Brain pericyte (primary cell): Measurements from ENCODE around the gene ZNF215.
A peak's percentile ranks its signal among the peaks of the same experiment; 100 is the strongest.
"Not testable (repeated sequence)": the region's sequence is repeated elsewhere in the genome, so short reads cannot be mapped to it uniquely, and the experiment has no call there.

Experiments used
- DNase-seq: peaks from one replicate; pipeline ENCODE4 v3.0.0-alpha.2; 2012; ENCODE audit warnings: low read depth, low spot score

The ZNF215 gene

DNA sequence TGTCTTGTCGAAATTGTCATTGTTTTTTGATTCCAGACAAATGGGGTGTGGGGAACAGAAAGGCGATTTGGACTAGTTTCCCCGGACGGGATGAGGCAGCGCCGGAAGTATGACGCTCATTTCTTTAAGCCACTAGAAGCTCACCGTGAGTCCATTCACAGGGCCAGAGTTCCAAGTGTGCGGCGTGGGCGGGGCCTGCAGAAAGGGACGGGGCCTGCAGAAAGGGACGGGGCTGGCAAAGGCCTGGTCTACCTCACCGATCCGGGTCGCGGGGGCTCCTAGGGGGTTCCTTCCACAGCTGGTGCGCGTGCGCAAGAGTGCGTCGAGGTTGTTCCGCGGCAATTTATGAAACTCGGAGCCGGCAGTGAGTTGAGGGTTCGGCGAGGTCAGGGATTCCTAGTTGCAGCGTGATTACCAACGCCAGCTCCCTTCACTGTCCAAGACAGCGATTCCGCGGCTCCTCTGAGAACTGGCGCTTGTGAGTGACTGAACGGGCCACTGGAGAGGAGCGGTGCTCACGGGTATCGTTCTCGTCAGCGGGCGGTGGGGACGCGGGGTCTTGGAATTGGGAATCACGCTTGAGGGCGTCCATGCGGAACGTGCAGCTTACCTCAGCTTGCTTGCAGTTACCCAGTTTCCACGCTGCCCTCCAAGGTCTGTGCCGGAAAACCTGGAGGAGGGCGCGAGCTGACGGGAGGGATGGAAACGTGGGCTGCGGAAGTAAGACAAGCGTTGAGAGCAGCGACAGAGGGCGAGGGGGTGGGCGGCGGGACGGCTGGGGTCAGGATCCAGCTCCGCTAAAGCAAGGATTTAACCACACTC, at the start of gene ZNF215:
Gene ZNF215, plus strand, starts transcription at position 219 of the 822 bp plus-strand sequence. CDS start 5,847 bp downstream, outside the sequence.
- DNase-seq: peak; percentile 10

GRCh38 chr11:6876914-6877313, 49.3 kb upstream of the ZNF215 start:
- no peak for DNase-seq

GRCh38 chr11:6882751-6883150, 43.5 kb upstream of the ZNF215 start:
- no peak for DNase-seq

GRCh38 chr11:6887711-6888110, 38.5 kb upstream of the ZNF215 start:
- DNase-seq: not testable (repeated sequence)

DNA sequence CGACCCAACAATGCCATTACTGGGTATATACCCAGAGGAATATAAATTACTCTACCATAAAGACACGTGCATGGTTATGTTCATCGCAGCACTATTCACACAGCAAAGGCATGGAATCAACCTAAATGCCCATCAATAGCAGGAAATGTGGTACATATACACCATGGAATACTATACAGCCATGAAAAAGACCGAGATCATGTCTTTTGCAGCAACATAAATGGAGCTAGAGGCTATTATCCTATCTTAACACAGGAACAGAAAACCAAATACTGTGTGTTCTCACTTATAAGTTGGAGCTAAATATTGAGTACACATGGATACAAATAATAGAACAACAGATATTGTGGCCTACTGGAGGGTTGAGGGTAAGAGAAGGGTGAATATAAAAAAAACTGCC, 37.4 kb upstream of the ZNF215 start:
- no peak for DNase-seq

GRCh38 chr11:6889835-6890234, 36.4 kb upstream of the ZNF215 start:
- no peak for DNase-seq

- DNase-seq: no peak
Observed at GRCh38 chr11:6892400-6892799, 33.8 kb upstream of the ZNF215 start, which contains the start of gene OR2D2. Gene OR2D2, minus strand, starts transcription at chr11:6892500. Its CDS starts 0 bp downstream, at chr11:6892500.

DNA sequence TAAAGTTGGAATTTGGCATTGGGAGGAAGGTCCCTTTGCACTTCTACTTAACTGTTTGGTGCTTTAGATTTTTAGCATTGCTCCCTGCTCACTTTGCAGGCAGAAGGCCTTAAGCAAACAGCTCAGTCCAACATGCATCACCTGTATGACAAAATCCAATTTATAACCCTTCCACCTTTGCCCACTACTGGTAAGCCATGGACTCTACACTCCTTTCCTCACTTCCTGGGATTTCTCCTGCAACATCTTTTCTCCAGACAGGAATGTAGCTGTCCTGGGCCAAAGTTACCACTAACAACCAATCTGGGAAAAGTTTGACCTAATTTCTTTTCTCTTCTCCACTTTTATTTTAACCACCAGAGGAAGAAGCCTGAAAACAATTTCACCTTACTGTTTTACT, 32.1 kb upstream of the ZNF215 start:
- DNase-seq: no peak

DNA sequence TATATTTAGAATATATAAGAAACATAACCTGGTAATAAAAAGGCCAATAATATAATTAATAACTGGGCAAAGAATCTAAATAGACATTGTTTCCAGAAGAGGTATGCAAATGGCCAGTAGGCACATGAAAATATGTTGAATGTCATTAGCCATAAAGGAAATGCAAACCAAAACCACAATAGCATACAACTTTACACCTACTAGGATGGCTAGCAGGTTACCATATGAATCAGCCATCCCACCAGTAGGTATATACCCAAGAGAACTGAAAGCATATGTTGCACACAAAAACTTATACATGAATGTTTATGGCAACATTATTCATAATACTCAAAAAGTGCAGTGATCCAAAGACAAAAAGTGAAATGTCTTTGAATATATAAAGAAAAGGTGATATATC, 31.2 kb upstream of the ZNF215 start:
- no peak for DNase-seq

- no peak for DNase-seq
Observed at GRCh38 chr11:6898911-6899310, 27.3 kb upstream of the ZNF215 start.

DNA sequence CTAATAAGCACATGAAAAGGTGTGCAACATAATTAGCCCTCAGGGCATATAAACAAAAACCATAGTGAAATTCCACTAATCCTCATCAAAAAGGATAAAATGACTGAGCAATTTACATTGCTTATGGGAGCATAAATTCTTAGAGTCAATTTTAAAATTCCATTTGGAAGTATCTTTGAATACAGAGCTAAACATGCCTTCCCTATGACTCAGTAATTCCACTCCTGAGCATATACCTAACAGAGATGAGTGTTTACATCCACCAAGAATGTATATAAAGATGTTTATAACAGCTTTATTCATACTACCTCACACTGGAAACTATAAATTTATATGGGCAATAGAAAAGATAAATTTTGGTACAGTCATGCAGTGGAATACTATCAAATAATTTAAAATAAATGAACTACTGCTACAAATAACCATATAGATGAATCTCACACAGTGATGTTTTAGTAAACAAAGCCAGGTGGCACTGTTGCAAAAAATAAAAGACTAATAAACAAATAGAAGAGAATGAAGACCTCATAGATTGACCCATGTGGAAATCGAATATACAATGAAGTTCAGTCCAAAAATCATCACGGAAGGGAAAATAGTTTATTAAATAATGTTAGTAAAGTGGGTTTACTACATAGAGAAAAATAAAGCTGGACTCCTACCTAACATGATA, 25.8 kb upstream of the ZNF215 start:
- no peak for DNase-seq

DNA sequence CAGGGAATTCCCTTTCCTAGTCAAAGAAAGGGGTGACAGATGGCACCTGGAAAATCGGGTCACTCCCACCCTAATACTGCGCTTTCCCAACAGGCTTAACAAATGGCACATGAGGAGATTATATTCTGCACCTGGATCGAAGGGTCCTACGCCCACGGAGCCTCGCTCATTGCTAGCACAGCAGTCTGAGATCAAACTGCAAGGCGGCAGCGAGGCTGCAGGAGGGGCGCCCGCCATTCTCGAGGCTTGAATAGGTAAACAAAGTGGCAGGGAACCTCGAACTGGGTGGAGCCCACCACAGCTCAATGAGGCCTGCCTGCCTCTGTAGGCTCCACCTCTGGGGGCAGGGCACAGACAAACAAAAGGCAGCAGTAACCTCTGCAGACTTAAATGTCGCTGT, 21.4 kb upstream of the ZNF215 start:
- not testable (repeated sequence) for DNase-seq

GRCh38 chr11:6911378-6911777, 14.8 kb upstream of the ZNF215 start:
- no peak for DNase-seq

DNA sequence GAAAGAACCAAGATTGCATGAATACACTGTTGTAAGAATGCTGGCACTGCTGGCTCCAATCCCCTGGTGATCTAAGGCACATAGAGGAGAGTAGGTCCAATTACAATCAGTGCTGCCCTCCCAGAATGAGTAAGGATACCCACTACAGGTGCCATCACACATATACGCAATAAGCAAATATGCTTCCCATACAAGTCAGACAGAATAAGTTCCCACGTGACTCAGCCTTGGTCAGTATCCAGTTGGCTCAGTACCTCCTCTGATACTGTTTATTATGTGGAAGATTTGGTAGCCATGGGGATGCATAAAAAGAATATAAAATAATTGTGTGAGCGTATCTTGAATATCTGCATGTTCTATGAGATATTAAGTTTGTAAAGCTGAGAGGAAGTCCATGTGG, 14.3 kb upstream of the ZNF215 start:
- no peak for DNase-seq

- no peak for DNase-seq
Observed at GRCh38 chr11:6919698-6920097, 6.5 kb upstream of the ZNF215 start.

DNA sequence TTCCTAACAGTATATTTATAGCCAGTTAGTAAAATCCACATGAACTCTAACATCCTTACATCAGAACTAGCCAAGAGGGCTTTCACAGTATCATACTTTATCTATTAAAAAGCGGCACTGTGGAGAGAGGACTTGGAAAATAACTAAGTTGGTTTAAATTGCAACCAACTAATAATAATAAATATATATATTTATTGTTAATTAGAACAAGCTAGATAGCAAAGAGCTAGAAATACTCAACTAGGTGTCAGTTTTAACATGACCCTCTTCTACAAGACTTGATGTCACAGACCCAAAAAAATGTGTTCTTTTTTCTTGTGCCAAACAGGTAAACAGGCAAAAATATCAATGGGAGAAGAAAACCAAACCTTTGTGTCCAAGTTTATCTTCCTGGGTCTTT, 5.5 kb upstream of the ZNF215 start, which contains the start of gene OR2D3:
Gene OR2D3, plus strand, starts transcription at position 301 of the 400 bp plus-strand sequence. Its CDS starts 0 bp downstream, at position 301.
- no peak for DNase-seq

DNA sequence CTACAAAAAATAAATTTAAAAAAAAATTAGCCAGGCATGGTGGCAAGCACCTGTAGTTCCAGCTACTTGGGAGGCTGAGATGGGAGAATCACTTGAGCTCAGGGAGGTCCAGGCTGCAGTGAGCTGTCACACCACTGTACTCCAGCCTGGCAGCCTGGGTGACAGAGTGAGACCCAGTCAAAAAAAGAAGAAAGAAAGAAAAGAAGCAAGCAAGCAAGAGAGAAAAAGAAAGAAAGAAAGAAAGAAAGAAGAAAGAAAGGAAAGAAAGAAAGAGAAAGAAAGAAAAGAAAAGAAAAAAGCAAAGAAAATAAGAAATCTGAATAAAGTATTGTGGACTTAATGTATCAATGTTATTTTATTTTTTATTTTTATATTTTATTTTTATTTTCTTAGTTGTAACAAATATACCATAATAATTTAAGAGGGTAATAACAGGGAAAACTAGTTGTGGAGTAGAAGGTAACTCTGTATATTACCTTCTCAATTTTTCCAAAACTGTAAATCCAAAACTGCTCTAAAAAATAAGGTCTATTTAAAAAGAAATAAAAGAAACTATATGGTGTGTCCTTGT, 1.1 kb upstream of the ZNF215 start:
- DNase-seq: no peak

- no peak for DNase-seq
Observed at GRCh38 chr11:6925636-6926207, 504 bp upstream of the ZNF215 start.

- DNase-seq: no peak
Observed at GRCh38 chr11:6927030-6927617, 898 bp downstream of the ZNF215 start.

GRCh38 chr11:6928916-6929315, 2.7 kb downstream of the ZNF215 start:
- no peak for DNase-seq

DNA sequence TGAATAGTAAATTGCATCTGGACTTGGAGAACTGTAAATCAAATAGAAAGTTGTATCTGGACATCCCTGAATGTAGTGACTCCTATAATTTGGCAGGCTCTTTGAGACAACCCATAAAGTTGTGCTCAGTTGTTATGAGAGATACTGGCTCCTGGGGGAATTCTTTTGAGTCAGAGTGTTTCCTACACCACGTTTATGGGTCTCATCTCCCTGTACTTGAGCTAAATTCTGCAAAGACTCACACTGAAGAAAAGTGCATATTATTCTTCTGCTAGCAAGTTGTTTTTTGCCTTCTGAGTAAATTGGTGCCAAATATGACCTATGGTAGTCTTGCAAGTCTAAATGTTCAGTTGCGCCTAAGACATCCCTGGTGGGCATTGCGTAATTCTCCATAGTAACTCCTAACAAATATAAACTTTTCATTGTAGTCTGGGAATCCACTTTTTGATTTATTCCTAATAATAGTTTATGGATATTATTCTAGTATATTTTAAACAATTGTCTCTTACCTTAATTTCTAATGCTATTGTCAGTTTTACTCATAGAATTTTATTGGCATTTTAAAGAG, 5.0 kb downstream of the ZNF215 start:
- DNase-seq: no peak
